ENCODE measurements around the gene KRT222.
A peak's percentile ranks its signal among the peaks of the same experiment; 100 is the strongest.

KRT222 gene

GRCh38 chr17:40664582-40665333 lies at the start of gene KRT222:
Gene KRT222 (minus strand): TSS chr17:40665177. CDS start chr17:40665099, 78 bp downstream.
- peak within 1 kb of the TSS; percentile 58 for H3K4me3 Mint-ChIP-seq
- no peak within 1 kb of the TSS for H3K27ac Mint-ChIP-seq
- H3K27me3 Mint-ChIP-seq (ENCODE audit: low read depth): peaks cover 36% of the 10 kb centered on the region
- DNase-seq (ENCODE audit: low spot score): no peak
- no peaks in the 10 kb centered on the region for H3K36me3 Mint-ChIP-seq (ENCODE audit: low read depth)
- no peaks in the 10 kb centered on the region for H3K9me3 Mint-ChIP-seq
- H3K4me1 Mint-ChIP-seq (ENCODE audit: low read depth): peaks cover 8% of the 10 kb centered on the region

- H3K27me3 Mint-ChIP-seq (ENCODE audit: low read depth): peaks cover 8% of the 10 kb centered on the region
- H3K4me3 Mint-ChIP-seq: no peak overlapping the region
- DNase-seq (ENCODE audit: low spot score): no peak
- no peaks in the 10 kb centered on the region for H3K9me3 Mint-ChIP-seq
- H3K36me3 Mint-ChIP-seq (ENCODE audit: low read depth): no peaks in the 10 kb centered on the region
- no peak overlapping the region for H3K27ac Mint-ChIP-seq
- H3K4me1 Mint-ChIP-seq (ENCODE audit: low read depth): no peaks in the 10 kb centered on the region
Measured at GRCh38 chr17:40714473-40714872, 49.5 kb upstream of the KRT222 start.

GRCh38 chr17:40707745-40708144 lies 42.8 kb upstream of the KRT222 start:
- Mint-ChIP-seq H3K9me3 (no peaks in the 10 kb centered on the region), H3K27ac (no peak overlapping the region), H3K27me3 (ENCODE audit: low read depth) (peaks cover 24% of the 10 kb centered on the region), H3K36me3 (ENCODE audit: low read depth) (no peaks in the 10 kb centered on the region), H3K4me1 (ENCODE audit: low read depth) (no peaks in the 10 kb centered on the region), H3K4me3 (no peak overlapping the region)
- DNase-seq (ENCODE audit: low spot score): no peak

- no peak overlapping the region for H3K4me3 Mint-ChIP-seq
- H3K9me3 Mint-ChIP-seq: no peaks in the 10 kb centered on the region
- H3K36me3 Mint-ChIP-seq (ENCODE audit: low read depth): no peaks in the 10 kb centered on the region
- peaks cover 32% of the 10 kb centered on the region for H3K27me3 Mint-ChIP-seq (ENCODE audit: low read depth)
- DNase-seq (ENCODE audit: low spot score): no peak
- no peaks in the 10 kb centered on the region for H3K4me1 Mint-ChIP-seq (ENCODE audit: low read depth)
- H3K27ac Mint-ChIP-seq: no peak overlapping the region
Measured at GRCh38 chr17:40705584-40705983, 40.6 kb upstream of the KRT222 start.

GRCh38 chr17:40703652-40704051 lies 38.7 kb upstream of the KRT222 start, which contains the start of gene KRT24:
Gene KRT24 (minus strand): TSS chr17:40703752. CDS start chr17:40703693, 59 bp downstream.
- Mint-ChIP-seq H3K9me3 (no peaks in the 10 kb centered on the region), H3K36me3 (ENCODE audit: low read depth) (no peaks in the 10 kb centered on the region), H3K27ac (no peak within 1 kb of the TSS), H3K27me3 (ENCODE audit: low read depth) (peaks cover 38% of the 10 kb centered on the region), H3K4me3 (no peak within 1 kb of the TSS), H3K4me1 (ENCODE audit: low read depth) (no peaks in the 10 kb centered on the region)
- no peak for DNase-seq (ENCODE audit: low spot score)

GRCh38 chr17:40702271-40702670 lies 37.3 kb upstream of the KRT222 start:
- Mint-ChIP-seq H3K36me3 (ENCODE audit: low read depth) (no peaks in the 10 kb centered on the region), H3K4me3 (no peak overlapping the region), H3K27ac (no peak overlapping the region), H3K9me3 (no peaks in the 10 kb centered on the region), H3K4me1 (ENCODE audit: low read depth) (no peaks in the 10 kb centered on the region), H3K27me3 (ENCODE audit: low read depth) (peaks cover 43% of the 10 kb centered on the region)
- no peak for DNase-seq (ENCODE audit: low spot score)

- H3K9me3 Mint-ChIP-seq: no peaks in the 10 kb centered on the region
- no peak overlapping the region for H3K4me3 Mint-ChIP-seq
- no peaks in the 10 kb centered on the region for H3K4me1 Mint-ChIP-seq (ENCODE audit: low read depth)
- DNase-seq (ENCODE audit: low spot score): no peak
- peaks cover 43% of the 10 kb centered on the region for H3K27me3 Mint-ChIP-seq (ENCODE audit: low read depth)
- H3K27ac Mint-ChIP-seq: no peak overlapping the region
- no peaks in the 10 kb centered on the region for H3K36me3 Mint-ChIP-seq (ENCODE audit: low read depth)
Measured at GRCh38 chr17:40699853-40700252, 34.9 kb upstream of the KRT222 start.

GRCh38 chr17:40699371-40699770 lies 34.4 kb upstream of the KRT222 start:
- H3K4me3 Mint-ChIP-seq: no peak overlapping the region
- H3K27ac Mint-ChIP-seq: no peak overlapping the region
- no peaks in the 10 kb centered on the region for H3K36me3 Mint-ChIP-seq (ENCODE audit: low read depth)
- H3K9me3 Mint-ChIP-seq: no peaks in the 10 kb centered on the region
- H3K27me3 Mint-ChIP-seq (ENCODE audit: low read depth): peaks cover 43% of the 10 kb centered on the region
- no peaks in the 10 kb centered on the region for H3K4me1 Mint-ChIP-seq (ENCODE audit: low read depth)
- DNase-seq (ENCODE audit: low spot score): no peak

GRCh38 chr17:40697297-40697696 lies 32.3 kb upstream of the KRT222 start:
- Mint-ChIP-seq H3K27ac (no peak overlapping the region), H3K9me3 (no peaks in the 10 kb centered on the region), H3K4me3 (no peak overlapping the region), H3K36me3 (ENCODE audit: low read depth) (no peaks in the 10 kb centered on the region), H3K27me3 (ENCODE audit: low read depth) (peaks cover 41% of the 10 kb centered on the region), H3K4me1 (ENCODE audit: low read depth) (no peaks in the 10 kb centered on the region)
- no peak for DNase-seq (ENCODE audit: low spot score)

- H3K27ac Mint-ChIP-seq: no peak overlapping the region
- no peaks in the 10 kb centered on the region for H3K4me1 Mint-ChIP-seq (ENCODE audit: low read depth)
- H3K9me3 Mint-ChIP-seq: no peaks in the 10 kb centered on the region
- peaks cover 47% of the 10 kb centered on the region for H3K27me3 Mint-ChIP-seq (ENCODE audit: low read depth)
- DNase-seq (ENCODE audit: low spot score): no peak
- H3K4me3 Mint-ChIP-seq: no peak overlapping the region
- H3K36me3 Mint-ChIP-seq (ENCODE audit: low read depth): no peaks in the 10 kb centered on the region
Measured at GRCh38 chr17:40696651-40697072, 31.7 kb upstream of the KRT222 start.

GRCh38 chr17:40695874-40696472 lies 31.0 kb upstream of the KRT222 start:
- Mint-ChIP-seq H3K9me3 (no peaks in the 10 kb centered on the region), H3K27me3 (ENCODE audit: low read depth) (peaks cover 46% of the 10 kb centered on the region), H3K36me3 (ENCODE audit: low read depth) (no peaks in the 10 kb centered on the region), H3K4me1 (ENCODE audit: low read depth) (no peaks in the 10 kb centered on the region), H3K27ac (no peak overlapping the region), H3K4me3 (no peak overlapping the region)
- no peak for DNase-seq (ENCODE audit: low spot score)

GRCh38 chr17:40694584-40694983 lies 29.6 kb upstream of the KRT222 start:
- Mint-ChIP-seq H3K9me3 (no peaks in the 10 kb centered on the region), H3K4me1 (ENCODE audit: low read depth) (no peaks in the 10 kb centered on the region), H3K27ac (no peak overlapping the region), H3K36me3 (ENCODE audit: low read depth) (no peaks in the 10 kb centered on the region), H3K4me3 (no peak overlapping the region), H3K27me3 (ENCODE audit: low read depth) (peaks cover 42% of the 10 kb centered on the region)
- DNase-seq (ENCODE audit: low spot score): no peak

- Mint-ChIP-seq H3K27ac (no peak overlapping the region), H3K9me3 (no peaks in the 10 kb centered on the region), H3K4me1 (ENCODE audit: low read depth) (no peaks in the 10 kb centered on the region), H3K27me3 (ENCODE audit: low read depth) (peaks cover 21% of the 10 kb centered on the region), H3K36me3 (ENCODE audit: low read depth) (no peaks in the 10 kb centered on the region), H3K4me3 (no peak overlapping the region)
- no peak for DNase-seq (ENCODE audit: low spot score)
Measured at GRCh38 chr17:40687106-40687505, 22.1 kb upstream of the KRT222 start.

- Mint-ChIP-seq H3K27ac (no peak overlapping the region), H3K4me3 (no peak overlapping the region), H3K36me3 (ENCODE audit: low read depth) (no peaks in the 10 kb centered on the region), H3K9me3 (no peaks in the 10 kb centered on the region), H3K27me3 (ENCODE audit: low read depth) (peaks cover 20% of the 10 kb centered on the region), H3K4me1 (ENCODE audit: low read depth) (no peaks in the 10 kb centered on the region)
- no peak for DNase-seq (ENCODE audit: low spot score)
Measured at GRCh38 chr17:40686192-40686591, 21.2 kb upstream of the KRT222 start.

All from T-helper 2 cell treated with Interferon-gamma antibody and Interleukin-4, amounts not matched to agents 5 μg/mL and 100 μg/mL, for 36 hours (primary cell).